Measurements from ENCODE around the gene INHA. TPM values are rescaled to one million over a fixed set of nuclear protein-coding genes. Genes with fewer than 3 reads are reported as not detected.

The INHA gene
- total RNA-seq, 4 donors from 2014 or later = not detected

- peaks cover 0 to 20% (median 11%) of the 10 kb centered on the region in 4 donors for H3K4me1 ChIP-seq
- H3K9me3 ChIP-seq = peaks cover 0 to 2% (median 0%) of the 10 kb centered on the region in 4 donors
- no peaks in the 10 kb centered on the region for H3K36me3 ChIP-seq
- no peak overlapping the region for H3K4me3 ChIP-seq
- TF ChIP-seq POLR2A (IDR thresholded peaks at IDR 0.05) = no peak
- no peaks in the 10 kb centered on the region for H3K27me3 ChIP-seq
- DNase-seq = no peak
- H3K27ac ChIP-seq = no peak overlapping the region
Observed at GRCh38 chr2:219547621-219548020, 24.5 kb upstream of the INHA start.

- Histone ChIP-seq H3K4me3 (no peak overlapping the region), H3K36me3 (no peaks in the 10 kb centered on the region), H3K4me1 (peaks cover 0 to 27% (median 8%) of the 10 kb centered on the region in 4 donors), H3K27me3 (no peaks in the 10 kb centered on the region), H3K9me3 (peaks cover 0 to 4% (median 0%) of the 10 kb centered on the region in 4 donors), H3K27ac (no peak overlapping the region)
- no peak for DNase-seq
- TF ChIP-seq POLR2A (IDR thresholded peaks at IDR 0.05) = no peak
Observed at GRCh38 chr2:219548990-219549389, 23.1 kb upstream of the INHA start.

GRCh38 chr2:219549619-219550018, 22.5 kb upstream of the INHA start:
- no peak for DNase-seq

GRCh38 chr2:219551441-219552381, 20.4 kb upstream of the INHA start:
- Histone ChIP-seq H3K4me3 (peak overlapping the region; percentile 35 to 75 (median 57)), H3K9me3 (peaks cover 0 to 4% (median 0%) of the 10 kb centered on the region in 4 donors), H3K27ac (peak overlapping the region in 2 of 4 donors; percentile 31 to 77), H3K36me3 (no peaks in the 10 kb centered on the region), H3K4me1 (peaks cover 0 to 16% (median 4%) of the 10 kb centered on the region in 4 donors), H3K27me3 (no peaks in the 10 kb centered on the region)
- TF ChIP-seq CTCF (IDR thresholded peaks at IDR 0.05) (no peak), POLR2A (IDR thresholded peaks at IDR 0.05) (no peak)
- DNase-seq = peak in 1 of 3 donors; percentile 59

More at GRCh38 chr2:219549619-219550018, 22.5 kb upstream of the INHA start:
- Histone ChIP-seq H3K27me3 (no peaks in the 10 kb centered on the region), H3K27ac (no peak overlapping the region), H3K4me3 (no peak overlapping the region), H3K9me3 (peaks cover 0 to 4% (median 0%) of the 10 kb centered on the region in 4 donors), H3K36me3 (no peaks in the 10 kb centered on the region), H3K4me1 (peaks cover 0 to 20% (median 4%) of the 10 kb centered on the region in 4 donors)
- TF ChIP-seq CTCF (IDR thresholded peaks at IDR 0.05) (no peak), POLR2A (IDR thresholded peaks at IDR 0.05) (no peak)

GRCh38 chr2:219552382-219553167, 19.5 kb upstream of the INHA start:
- Histone ChIP-seq H3K4me1 (peaks cover 0 to 16% (median 4%) of the 10 kb centered on the region in 4 donors), H3K27ac (peak overlapping the region in 3 of 4 donors; percentile 31 to 77 (median 58)), H3K36me3 (no peaks in the 10 kb centered on the region), H3K27me3 (no peaks in the 10 kb centered on the region), H3K9me3 (peaks cover 0 to 4% (median 0%) of the 10 kb centered on the region in 4 donors), H3K4me3 (peak overlapping the region; percentile 35 to 75 (median 57))
- TF ChIP-seq CTCF (IDR thresholded peaks at IDR 0.05) (no peak), POLR2A (IDR thresholded peaks at IDR 0.05) (no peak)
- DNase-seq = peak; percentile 66 to 93 (median 93)

- DNase-seq = no peak
- H3K27ac ChIP-seq = no peak overlapping the region
- no peaks in the 10 kb centered on the region for H3K27me3 ChIP-seq
- H3K4me3 ChIP-seq = peak overlapping the region; percentile 35 to 75 (median 57)
- H3K4me1 ChIP-seq = peaks cover 0 to 16% (median 4%) of the 10 kb centered on the region in 4 donors
- TF ChIP-seq CTCF (IDR thresholded peaks at IDR 0.05) = no peak
- no peak for TF ChIP-seq POLR2A (IDR thresholded peaks at IDR 0.05)
- peaks cover 0 to 4% (median 0%) of the 10 kb centered on the region in 4 donors for H3K9me3 ChIP-seq
- no peaks in the 10 kb centered on the region for H3K36me3 ChIP-seq
Observed at GRCh38 chr2:219553168-219553417, 19.0 kb upstream of the INHA start.

Measured in Peyer's patch (tissue), 4 donors.